HCT116 (cell line): Measurements from ENCODE around the gene DCTN2. TPM values are rescaled to one million over a fixed set of nuclear protein-coding genes. Genes with fewer than 3 reads are reported as not detected.

Experiments
- ATAC-seq: fragments of 200-7000 bp; cut with Tn5 transposase; 2 replicates; pipeline ENCODE4 v1.9.1; 2020; ENCODE audit warnings: mild to moderate bottlenecking, moderate library complexity
- BruUV-seq: library from RNA; stranded (reverse); fragments of 400-500 nt; replicated peaks from 2 replicates; lab custom pipeline; 2021; lab: Mats Ljungman, UMichigan
- CTCF ChIA-PET: fragments of 300-600 bp; sonication (Branson Sonifier 250); formaldehyde crosslinking; loops from one replicate; lab custom pipeline; 2021; ENCODE audit warnings: antibody characterized with exemption; lab: Charles Lee
- POLR2A ChIA-PET: fragments of 300-600, 350-600 bp; sonication (Branson Sonifier 250); formaldehyde crosslinking; loops from one replicate; lab custom pipeline; 2021; ENCODE audit warnings: antibody characterized with exemption; lab: Charles Lee
- RAD21 ChIA-PET, 2 experiments: fragments of 300-600 bp; sonication (Branson Sonifier 250); formaldehyde crosslinking; loops; one replicate each; lab custom pipeline; 2023; ENCODE audit warnings: low total read pairs in 2 of 2; ENCODE audit not compliant: uncharacterized antibody in 2 of 2, unreplicated experiment in 2 of 2, low non-redundant PET in 1 of 2; lab: Charles Lee
- DNase-seq: peaks from one replicate; pipeline ENCODE4 v3.0.0-alpha.2; 2010; ENCODE audit warnings: low read depth, low spot score
- H2AFZ ChIP-seq: fragments of 200-600 bp; shearing (Covaris generic), sonication (generic); 2 replicates; pipeline ENCODE4 v1.6.1; 2017; ENCODE audit warnings: low read depth, mixed run types, mixed read lengths, antibody characterized with exemption, low read length; ENCODE audit not compliant: poor library complexity, severe bottlenecking
- H3K27ac ChIP-seq: 2 replicates; pipeline ENCODE4 v1.5.1; 2012; ENCODE audit warnings: low read depth, low read length
- H3K27me3 ChIP-seq: fragments of 200-600 bp; sonication (generic); 2 replicates; pipeline ENCODE4 v1.6.1; 2016; ENCODE audit warnings: mixed run types, low read length, mixed read lengths; ENCODE audit not compliant: insufficient read depth
- H3K36me3 ChIP-seq, 2 experiments: fragments of 200-500 bp in 1 of 2; fragments of 200-600 bp in 1 of 2; sonication (Bioruptor generic) in 1 of 2; sonication (generic) in 1 of 2; 2 replicates each; pipeline versions ENCODE4 v1.5.1 to v1.6.1; 2014 to 2016; ENCODE audit warnings: low read length in 2 of 2, inconsistent platforms in 1 of 2, mixed read lengths in 1 of 2, mixed run types in 1 of 2; ENCODE audit not compliant: insufficient read depth in 2 of 2, control insufficient read depth in 1 of 2
- H3K4me1 ChIP-seq, 2 experiments: fragments of 200-600 bp in 1 of 2; sonication (generic) in 1 of 2; 2 replicates each; pipeline versions ENCODE4 v1.5.1 to v1.6.1; 2012 to 2017; ENCODE audit warnings: low read length in 2 of 2, inconsistent platforms in 1 of 2, mild to moderate bottlenecking in 1 of 2, mixed read lengths in 1 of 2, mixed run types in 1 of 2, moderate library complexity in 1 of 2; ENCODE audit not compliant: insufficient read depth in 2 of 2, control insufficient read depth in 1 of 2
- H3K4me2 ChIP-seq: fragments of 200-600 bp; sonication (generic); 2 replicates; pipeline ENCODE4 v1.6.1; 2017; ENCODE audit warnings: mixed run types, low read length, mixed read lengths
- H3K4me3 ChIP-seq, 2 experiments: fragments of 200-600 bp in 1 of 2; sonication (generic) in 1 of 2; replicated peaks in 1 of 2; 2 replicates each; pipeline ENCODE4 v1.5.1; 2011 to 2016; ENCODE audit warnings: low read length in 2 of 2, control low read depth in 1 of 2, low read depth in 1 of 2, mild to moderate bottlenecking in 1 of 2, mixed read lengths in 1 of 2, mixed run types in 1 of 2
- H3K79me2 ChIP-seq: fragments of 200-600 bp; sonication (generic); 2 replicates; pipeline ENCODE4 v1.6.1; 2017; ENCODE audit warnings: mild to moderate bottlenecking, mixed run types, low read length, moderate library complexity, mixed read lengths; ENCODE audit not compliant: insufficient read depth
- H3K9ac ChIP-seq: fragments of 200-600 bp; sonication (generic); 2 replicates; pipeline ENCODE4 v1.6.1; 2016; ENCODE audit warnings: low read length, mixed read lengths
- H3K9me2 ChIP-seq: fragments of 200-600 bp; sonication (generic), shearing (Covaris generic); 2 replicates; pipeline ENCODE4 v1.6.1; 2017; ENCODE audit warnings: mixed run types, mild to moderate bottlenecking, moderate library complexity; ENCODE audit not compliant: insufficient read depth
- H3K9me3 ChIP-seq, 2 experiments: fragments of 200-500 bp in 1 of 2; fragments of 200-600 bp in 1 of 2; sonication (Bioruptor generic) in 1 of 2; sonication (generic) in 1 of 2; 2 replicates each; pipeline ENCODE4 v1.6.1; 2014 to 2017; ENCODE audit warnings: low read length in 2 of 2, mixed read lengths in 2 of 2, inconsistent platforms in 1 of 2, low read depth in 1 of 2, mild to moderate bottlenecking in 1 of 2, mixed run types in 1 of 2, moderate library complexity in 1 of 2; ENCODE audit not compliant: control insufficient read depth in 1 of 2, insufficient read depth in 1 of 2
- H4K20me1 ChIP-seq: fragments of 200-600 bp; sonication (generic), shearing (Covaris generic); 2 replicates; pipeline ENCODE4 v1.6.1; 2017; ENCODE audit warnings: mixed run types, mild to moderate bottlenecking, moderate library complexity; ENCODE audit not compliant: insufficient read depth
- CBX3 ChIP-seq: IDR thresholded peaks from 2 replicates; pipeline ENCODE4 v1.6.1; 2012; ENCODE audit warnings: low read depth
- EGR1 ChIP-seq: IDR thresholded peaks from 2 replicates; pipeline ENCODE4 v1.6.1; 2012; ENCODE audit warnings: low read depth
- JUND ChIP-seq: IDR thresholded peaks from 2 replicates; pipeline ENCODE4 v1.6.1; 2012
- POLR2A ChIP-seq: IDR thresholded peaks from 2 replicates; pipeline ENCODE4 v1.7.0; 2011; ENCODE audit warnings: borderline replicate concordance; ENCODE audit not compliant: insufficient read depth, insufficient read length; ENCODE audit errors: extremely low read depth
- RAD21 ChIP-seq: IDR thresholded peaks from 2 replicates; pipeline ENCODE4 v1.6.1; 2012; ENCODE audit warnings: low read depth, mild to moderate bottlenecking
- SIN3A ChIP-seq: IDR thresholded peaks from 2 replicates; pipeline ENCODE4 v1.6.1; 2012; ENCODE audit warnings: low read depth
- SP1 ChIP-seq: IDR thresholded peaks from 2 replicates; pipeline ENCODE4 v1.6.1; 2012; ENCODE audit warnings: low read depth
- ZBTB33 ChIP-seq: IDR thresholded peaks from 2 replicates; pipeline ENCODE4 v1.6.1; 2011; ENCODE audit warnings: mild to moderate bottlenecking, low read length, moderate library complexity; ENCODE audit not compliant: insufficient replicate concordance; ENCODE audit errors: extremely low read depth
- ZFX ChIP-seq: fragments of 450-650 bp; IDR thresholded peaks from 2 replicates; pipeline ENCODE4 v1.6.1; 2017
- ZNF274 ChIP-seq: fragments of 200-500 bp; sonication (Bioruptor generic); IDR thresholded peaks from 2 replicates; pipeline ENCODE4 v1.6.1; 2014; ENCODE audit warnings: mild to moderate bottlenecking, low read depth, low read length, inconsistent platforms
- intact Hi-C: fragments of 100-400 bp; cut with micrococcal nuclease; formaldehyde crosslinking; loops from 2 replicates; pipeline ENCODE4 v1.10.0; 2022
- total RNA-seq: library from RNA; stranded (reverse); gene quantifications from one replicate; pipeline ENCODE4 v1.2.1, GENCODE V29; 2021; ENCODE audit not compliant: unreplicated experiment

DCTN2 gene
- total RNA-seq, 1 experiment from 2014 or later: 95.9 TPM

GRCh38 chr12:57552306-57552651 lies 5.3 kb upstream of the DCTN2 start:
- H3K27me3 ChIP-seq: no peaks in the 10 kb centered on the region
- TF ChIP-seq POLR2A (no peak), ZBTB33 (no peak), ZNF274 (no peak), JUND (no peak)

GRCh38 chr12:57551637-57552305 lies 4.8 kb upstream of the DCTN2 start:
- H3K4me2 ChIP-seq: no peak overlapping the region
- peaks cover 3 to 34% of the 10 kb centered on the region in 2 experiments; a peak in 3 of 4 replicates for H3K4me1 ChIP-seq
- no peaks in the 10 kb centered on the region for H3K9me2 ChIP-seq
- H4K20me1 ChIP-seq: no peaks in the 10 kb centered on the region
- H3K27ac ChIP-seq: no peak overlapping the region
- H3K4me3 ChIP-seq: no peak overlapping the region
- no peaks in the 10 kb centered on the region for H3K27me3 ChIP-seq
- BruUV-seq: no TSS peak
- no peak for ATAC-seq
- H3K36me3 ChIP-seq: no peaks in the 10 kb centered on the region
- TF ChIP-seq EGR1 (no peak), ZFX (no peak), POLR2A (no peak), CBX3 (no peak), SP1 (no peak), RAD21 (no peak), SIN3A (no peak)
- ChIA-PET POLR2A (no interaction called here), CTCF (no interaction called here), RAD21 (no interaction called here)
- intact Hi-C loops: no loop called here
- H3K9ac ChIP-seq: no peak overlapping the region
- DNase-seq: no peak
- H3K9me3 ChIP-seq: no peaks in the 10 kb centered on the region
- H2AFZ ChIP-seq: no peak overlapping the region
- peaks cover 2% of the 10 kb centered on the region; the same call in 1 of the 2 replicates for H3K79me2 ChIP-seq

More at GRCh38 chr12:57552306-57552651, 5.3 kb upstream of the DCTN2 start:
- H3K27ac ChIP-seq: no peak overlapping the region
- no peak overlapping the region for H3K4me3 ChIP-seq
- no TSS peak for BruUV-seq
- H4K20me1 ChIP-seq: no peaks in the 10 kb centered on the region
- CTCF ChIA-PET: no interaction called here
- no peaks in the 10 kb centered on the region for H3K9me2 ChIP-seq
- RAD21 ChIA-PET: no interaction called here
- DNase-seq (no peak), ATAC-seq (no peak)
- H2AFZ ChIP-seq: no peak overlapping the region
- POLR2A ChIA-PET: no interaction called here
- no peaks in the 10 kb centered on the region for H3K9me3 ChIP-seq
- H3K4me1 ChIP-seq: peaks cover 3 to 34% of the 10 kb centered on the region in 2 experiments; a peak in 3 of 4 replicates
- intact Hi-C loops: no loop called here
- H3K9ac ChIP-seq: no peak overlapping the region
- no peaks in the 10 kb centered on the region for H3K36me3 ChIP-seq
- H3K79me2 ChIP-seq: no peaks in the 10 kb centered on the region
- no peak overlapping the region; the same call in 1 of the 2 replicates for H3K4me2 ChIP-seq
